Upper lobe of left lung (tissue), 4 donors: ENCODE measurements around the gene TPM4.
A peak's percentile ranks its signal among the peaks of the same experiment; 100 is the strongest.

Source experiments
- EP300 ChIP-seq, 4 donors: sonication (generic); formaldehyde crosslinking; IDR thresholded peaks; one replicate each; pipeline ENCODE4 v1.5.1; 2017; ENCODE audit warnings: antibody characterized with exemption in 4 of 4, control low read depth in 2 of 4
- POLR2A ChIP-seq, 4 donors: fragments of 450-650 bp; IDR thresholded peaks; one replicate each; pipeline ENCODE4 v1.5.1; 2016 to 2017; ENCODE audit warnings: antibody characterized with exemption in 4 of 4, mild to moderate bottlenecking in 2 of 4
- POLR2AphosphoS5 ChIP-seq, 2 donors: sonication (generic); formaldehyde crosslinking; IDR thresholded peaks; one replicate each; pipeline ENCODE4 v1.5.1; 2017; ENCODE audit warnings: antibody characterized with exemption in 2 of 2
- TF ChIP-seq, protein P1 (sequence below), 6 experiments: fragments of 450-650 bp in 4 of 6; fragments of 200-600 bp in 2 of 6; sonication (generic) in 2 of 6; IDR thresholded peaks; one replicate each; pipeline ENCODE4 v1.5.1; 2016 to 2019; ENCODE audit warnings: antibody characterized with exemption in 6 of 6

DNA sequence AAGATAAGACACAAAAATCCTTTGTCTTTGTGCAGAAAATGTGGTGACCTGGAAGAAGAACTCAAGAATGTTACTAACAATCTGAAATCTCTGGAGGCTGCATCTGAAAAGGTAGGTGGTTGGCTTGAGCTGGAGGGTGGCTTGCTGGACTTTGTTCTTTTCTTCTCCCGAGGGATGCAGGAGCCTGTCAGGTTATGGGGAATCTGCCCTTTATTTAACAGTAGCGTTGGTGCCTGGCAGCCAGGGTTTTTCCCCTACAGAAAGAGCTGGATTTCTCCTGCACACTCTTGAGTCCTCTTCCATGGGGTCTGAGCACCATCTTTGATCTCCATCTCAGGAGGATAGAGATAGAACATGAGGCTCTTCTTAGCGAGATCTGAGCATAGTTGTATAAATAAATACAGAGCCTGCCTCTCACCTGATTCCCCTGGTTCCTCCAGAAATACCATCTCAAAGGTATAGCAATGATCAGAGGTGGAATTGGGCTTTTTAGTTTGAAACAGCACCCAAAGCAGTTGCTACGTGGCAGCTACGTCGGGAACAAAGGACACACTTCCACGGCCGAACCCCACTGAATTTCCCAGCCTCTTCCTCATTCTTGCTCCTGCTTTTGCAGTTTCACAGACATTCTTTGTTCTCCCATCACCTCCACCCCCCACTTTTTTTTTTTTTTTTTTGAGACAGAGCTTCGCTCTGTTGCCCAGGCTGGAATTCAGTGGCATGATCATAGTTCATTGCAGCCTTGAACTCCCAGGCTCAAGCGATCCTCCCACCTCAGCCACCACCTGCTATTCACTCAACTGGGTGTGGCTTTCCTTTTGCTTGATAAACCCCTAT is 12.9 kb downstream of the TPM4 start:
- TF ChIP-seq, protein P1, sequence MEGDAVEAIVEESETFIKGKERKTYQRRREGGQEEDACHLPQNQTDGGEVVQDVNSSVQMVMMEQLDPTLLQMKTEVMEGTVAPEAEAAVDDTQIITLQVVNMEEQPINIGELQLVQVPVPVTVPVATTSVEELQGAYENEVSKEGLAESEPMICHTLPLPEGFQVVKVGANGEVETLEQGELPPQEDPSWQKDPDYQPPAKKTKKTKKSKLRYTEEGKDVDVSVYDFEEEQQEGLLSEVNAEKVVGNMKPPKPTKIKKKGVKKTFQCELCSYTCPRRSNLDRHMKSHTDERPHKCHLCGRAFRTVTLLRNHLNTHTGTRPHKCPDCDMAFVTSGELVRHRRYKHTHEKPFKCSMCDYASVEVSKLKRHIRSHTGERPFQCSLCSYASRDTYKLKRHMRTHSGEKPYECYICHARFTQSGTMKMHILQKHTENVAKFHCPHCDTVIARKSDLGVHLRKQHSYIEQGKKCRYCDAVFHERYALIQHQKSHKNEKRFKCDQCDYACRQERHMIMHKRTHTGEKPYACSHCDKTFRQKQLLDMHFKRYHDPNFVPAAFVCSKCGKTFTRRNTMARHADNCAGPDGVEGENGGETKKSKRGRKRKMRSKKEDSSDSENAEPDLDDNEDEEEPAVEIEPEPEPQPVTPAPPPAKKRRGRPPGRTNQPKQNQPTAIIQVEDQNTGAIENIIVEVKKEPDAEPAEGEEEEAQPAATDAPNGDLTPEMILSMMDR (IDR thresholded peaks at IDR 0.05) = peak in 1 of 6 experiments; percentile 2
- TF ChIP-seq POLR2A (IDR thresholded peaks at IDR 0.05) = no peak
- no peak for TF ChIP-seq EP300 (IDR thresholded peaks at IDR 0.05)
- TF ChIP-seq POLR2AphosphoS5 (IDR thresholded peaks at IDR 0.05) = no peak
